ENCODE results near the gene FAM217A. TPM values are rescaled to one million over a fixed set of nuclear protein-coding genes. Genes with fewer than 3 reads are reported as not detected.

Gene FAM217A
- polyA plus RNA-seq, 3 donors = not detected

DNA sequence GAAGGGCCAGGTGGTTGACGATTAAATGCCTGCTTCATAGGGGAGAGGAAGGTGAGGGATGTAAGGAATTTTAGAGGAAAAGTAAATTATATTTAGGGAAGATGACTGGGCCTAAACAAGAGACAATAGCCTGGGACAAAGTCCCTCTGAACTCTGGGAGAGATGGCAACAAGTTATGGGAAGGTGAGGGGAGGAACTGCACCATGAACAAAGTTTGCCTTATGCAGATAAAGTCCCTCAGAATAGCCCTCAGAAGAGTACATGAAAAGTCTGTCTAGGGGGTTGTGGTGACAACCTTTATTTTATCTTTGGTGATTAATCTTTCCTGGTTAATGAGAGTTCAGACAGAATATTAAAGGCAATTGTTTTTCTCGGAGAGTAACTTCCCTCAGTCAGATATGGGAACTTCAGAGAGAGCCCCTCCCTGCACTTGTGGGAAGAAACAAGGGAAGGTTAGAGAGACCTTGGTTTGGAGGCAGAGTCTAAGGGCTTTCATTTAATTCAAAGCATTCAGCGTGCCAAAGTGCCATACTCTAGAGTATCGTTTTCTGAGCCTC lies 27.1 kb upstream of the FAM217A start:
- Mint-ChIP-seq H3K9me3 (peaks cover 0 to 5% (median 0%) of the 10 kb centered on the region in 7 donors), H3K27me3 (ENCODE audit: low read depth in 3 of 3) (peaks cover 0 to 5% (median 2%) of the 10 kb centered on the region in 3 donors), H3K36me3 (no peaks in the 10 kb centered on the region), H3K4me1 (no peaks in the 10 kb centered on the region), H3K27ac (no peak overlapping the region), H3K4me3 (no peak overlapping the region)
- H3K9me3 ChIP-seq (replicated peaks in 1 of 2; ENCODE audit: control insufficient read depth in 1 of 2, insufficient read depth in 1 of 2, low read length in 2 of 2) = no peaks in the 10 kb centered on the region
- TF ChIP-seq, protein P1, sequence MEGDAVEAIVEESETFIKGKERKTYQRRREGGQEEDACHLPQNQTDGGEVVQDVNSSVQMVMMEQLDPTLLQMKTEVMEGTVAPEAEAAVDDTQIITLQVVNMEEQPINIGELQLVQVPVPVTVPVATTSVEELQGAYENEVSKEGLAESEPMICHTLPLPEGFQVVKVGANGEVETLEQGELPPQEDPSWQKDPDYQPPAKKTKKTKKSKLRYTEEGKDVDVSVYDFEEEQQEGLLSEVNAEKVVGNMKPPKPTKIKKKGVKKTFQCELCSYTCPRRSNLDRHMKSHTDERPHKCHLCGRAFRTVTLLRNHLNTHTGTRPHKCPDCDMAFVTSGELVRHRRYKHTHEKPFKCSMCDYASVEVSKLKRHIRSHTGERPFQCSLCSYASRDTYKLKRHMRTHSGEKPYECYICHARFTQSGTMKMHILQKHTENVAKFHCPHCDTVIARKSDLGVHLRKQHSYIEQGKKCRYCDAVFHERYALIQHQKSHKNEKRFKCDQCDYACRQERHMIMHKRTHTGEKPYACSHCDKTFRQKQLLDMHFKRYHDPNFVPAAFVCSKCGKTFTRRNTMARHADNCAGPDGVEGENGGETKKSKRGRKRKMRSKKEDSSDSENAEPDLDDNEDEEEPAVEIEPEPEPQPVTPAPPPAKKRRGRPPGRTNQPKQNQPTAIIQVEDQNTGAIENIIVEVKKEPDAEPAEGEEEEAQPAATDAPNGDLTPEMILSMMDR (IDR thresholded peaks at IDR 0.05) = no peak
- 100% methylated on average over 1 of the region's 4 CpGs for WGBS (ENCODE audit: insufficient coverage)
- no peaks in the 10 kb centered on the region for H3K4me1 ChIP-seq (ENCODE audit: control insufficient read depth in 1 of 2, insufficient read depth in 2 of 2, low read length in 2 of 2)
- no peak overlapping the region for H3K9ac ChIP-seq (ENCODE audit: insufficient read depth, low read length, poor library complexity, severe bottlenecking)
- H3K27ac ChIP-seq (ENCODE audit: low read depth in 1 of 2, low read length in 2 of 2) = no peak overlapping the region
- H2AFZ ChIP-seq (ENCODE audit: insufficient read depth, low read depth, low read length, poor library complexity, severe bottlenecking) = no peak overlapping the region
- no peak overlapping the region for H3K4me2 ChIP-seq (replicated peaks; ENCODE audit: extremely low read depth, low read length, poor library complexity, severe bottlenecking)
- DNase-seq = no peak
- intact Hi-C loops (cut with micrococcal nuclease) = no loop called here
- H3K27me3 ChIP-seq (ENCODE audit: control insufficient read depth in 2 of 2, insufficient read depth in 2 of 2, low read length in 2 of 2) = peaks cover 0 to 4% of the 10 kb centered on the region in 2 donors
- no peak overlapping the region for H3K4me3 ChIP-seq (replicated peaks in 1 of 3; ENCODE audit: low read depth in 2 of 3, low read length in 3 of 3)
- H3K79me2 ChIP-seq (ENCODE audit: insufficient read depth, low read length) = no peaks in the 10 kb centered on the region
- H3K36me3 ChIP-seq (replicated peaks in 1 of 2; ENCODE audit: control insufficient read depth in 1 of 2, insufficient read depth in 2 of 2, low read length in 2 of 2) = no peaks in the 10 kb centered on the region
- no peaks in the 10 kb centered on the region for H4K20me1 ChIP-seq (ENCODE audit: insufficient read depth, low read length)

DNA sequence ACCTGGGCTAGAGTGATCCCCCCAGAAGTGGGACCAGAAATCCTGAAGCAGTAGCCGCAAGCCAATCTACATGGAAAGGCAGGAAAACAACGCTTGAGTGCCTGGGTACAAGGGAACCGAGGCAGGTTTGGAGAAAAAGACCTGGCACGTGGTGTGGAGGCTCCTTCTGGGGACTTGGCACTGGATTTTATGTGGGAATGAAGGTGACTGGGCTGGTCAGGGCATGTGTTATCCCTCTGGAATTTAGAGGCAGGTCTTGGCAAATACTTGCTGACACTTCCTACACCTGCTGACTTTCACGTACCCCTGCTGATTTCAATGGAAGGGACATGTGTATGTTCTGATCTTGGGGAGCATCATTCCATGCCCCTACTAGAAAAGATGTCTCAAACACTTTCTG lies 25.0 kb upstream of the FAM217A start:
- Histone ChIP-seq H3K36me3 (replicated peaks in 1 of 2; ENCODE audit: control insufficient read depth in 1 of 2, insufficient read depth in 2 of 2, low read length in 2 of 2) (no peaks in the 10 kb centered on the region), H3K27me3 (ENCODE audit: control insufficient read depth in 2 of 2, insufficient read depth in 2 of 2, low read length in 2 of 2) (no peaks in the 10 kb centered on the region), H3K79me2 (ENCODE audit: insufficient read depth, low read length) (no peaks in the 10 kb centered on the region), H3K4me1 (ENCODE audit: control insufficient read depth in 1 of 2, insufficient read depth in 2 of 2, low read length in 2 of 2) (no peaks in the 10 kb centered on the region), H3K4me3 (replicated peaks in 1 of 3; ENCODE audit: low read depth in 2 of 3, low read length in 3 of 3) (no peak overlapping the region), H4K20me1 (ENCODE audit: insufficient read depth, low read length) (no peaks in the 10 kb centered on the region), H3K9ac (ENCODE audit: insufficient read depth, low read length, poor library complexity, severe bottlenecking) (no peak overlapping the region), H3K27ac (ENCODE audit: low read depth in 1 of 2, low read length in 2 of 2) (no peak overlapping the region), H3K4me2 (replicated peaks; ENCODE audit: extremely low read depth, low read length, poor library complexity, severe bottlenecking) (no peak overlapping the region), H3K9me3 (replicated peaks in 1 of 2; ENCODE audit: control insufficient read depth in 1 of 2, insufficient read depth in 1 of 2, low read length in 2 of 2) (no peaks in the 10 kb centered on the region), H2AFZ (ENCODE audit: insufficient read depth, low read depth, low read length, poor library complexity, severe bottlenecking) (no peak overlapping the region)
- intact Hi-C loops (cut with micrococcal nuclease) = no loop called here
- peaks cover 0 to 13% (median 3%) of the 10 kb centered on the region in 7 donors for H3K9me3 Mint-ChIP-seq
- H3K4me1 Mint-ChIP-seq = no peaks in the 10 kb centered on the region
- no peaks in the 10 kb centered on the region for H3K36me3 Mint-ChIP-seq
- H3K27ac Mint-ChIP-seq = no peak overlapping the region
- no peak for DNase-seq
- H3K27me3 Mint-ChIP-seq (ENCODE audit: low read depth in 3 of 3) = peaks cover 2 to 4% (median 3%) of the 10 kb centered on the region in 3 donors
- TF ChIP-seq, protein P1 (IDR thresholded peaks at IDR 0.05) = no peak
- WGBS (ENCODE audit: insufficient coverage) = 91% methylated on average over 3 of the region's 5 CpGs
- no peak overlapping the region for H3K4me3 Mint-ChIP-seq

All from CD14-positive monocyte (primary cell).